GM20000 (cell line): ENCODE measurements around the gene AFF1.

Source experiments
- DNase-seq: peaks from one replicate; pipeline ENCODE4 v3.0.0; 2012; ENCODE audit warnings: low spot score
- TF ChIP-seq, protein P1 (sequence below): IDR thresholded peaks from 2 replicates; pipeline ENCODE4 v1.5.1; 2012; ENCODE audit warnings: mild to moderate bottlenecking, control low read depth; ENCODE audit errors: extremely low read depth, missing control alignments

The AFF1 gene

GRCh38 chr4:87044511-87045233, 109.9 kb downstream of the AFF1 start:
- DNase-seq = no peak
- TF ChIP-seq, protein P1, sequence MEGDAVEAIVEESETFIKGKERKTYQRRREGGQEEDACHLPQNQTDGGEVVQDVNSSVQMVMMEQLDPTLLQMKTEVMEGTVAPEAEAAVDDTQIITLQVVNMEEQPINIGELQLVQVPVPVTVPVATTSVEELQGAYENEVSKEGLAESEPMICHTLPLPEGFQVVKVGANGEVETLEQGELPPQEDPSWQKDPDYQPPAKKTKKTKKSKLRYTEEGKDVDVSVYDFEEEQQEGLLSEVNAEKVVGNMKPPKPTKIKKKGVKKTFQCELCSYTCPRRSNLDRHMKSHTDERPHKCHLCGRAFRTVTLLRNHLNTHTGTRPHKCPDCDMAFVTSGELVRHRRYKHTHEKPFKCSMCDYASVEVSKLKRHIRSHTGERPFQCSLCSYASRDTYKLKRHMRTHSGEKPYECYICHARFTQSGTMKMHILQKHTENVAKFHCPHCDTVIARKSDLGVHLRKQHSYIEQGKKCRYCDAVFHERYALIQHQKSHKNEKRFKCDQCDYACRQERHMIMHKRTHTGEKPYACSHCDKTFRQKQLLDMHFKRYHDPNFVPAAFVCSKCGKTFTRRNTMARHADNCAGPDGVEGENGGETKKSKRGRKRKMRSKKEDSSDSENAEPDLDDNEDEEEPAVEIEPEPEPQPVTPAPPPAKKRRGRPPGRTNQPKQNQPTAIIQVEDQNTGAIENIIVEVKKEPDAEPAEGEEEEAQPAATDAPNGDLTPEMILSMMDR = no peak

DNA sequence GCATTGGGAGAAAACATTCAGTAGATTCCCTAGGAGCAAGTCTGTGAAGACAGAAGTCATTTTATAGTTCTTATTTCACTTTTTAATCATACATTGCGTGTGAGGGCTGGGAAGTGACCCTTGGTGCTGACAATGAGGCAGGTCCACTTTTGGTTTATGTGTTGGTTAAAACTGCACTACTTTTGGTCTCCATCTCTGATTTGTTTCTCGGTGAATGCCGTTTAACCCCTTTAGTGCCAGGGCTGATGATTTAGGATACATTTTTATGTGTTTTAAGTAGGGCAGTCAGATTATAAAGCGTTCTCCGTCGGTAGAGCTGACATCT, 110.4 kb downstream of the AFF1 start:
- TF ChIP-seq, protein P1 = no peak
- DNase-seq = no peak

GRCh38 chr4:87045659-87046058, 110.8 kb downstream of the AFF1 start:
- TF ChIP-seq, protein P1 = no peak
- DNase-seq = no peak

DNA sequence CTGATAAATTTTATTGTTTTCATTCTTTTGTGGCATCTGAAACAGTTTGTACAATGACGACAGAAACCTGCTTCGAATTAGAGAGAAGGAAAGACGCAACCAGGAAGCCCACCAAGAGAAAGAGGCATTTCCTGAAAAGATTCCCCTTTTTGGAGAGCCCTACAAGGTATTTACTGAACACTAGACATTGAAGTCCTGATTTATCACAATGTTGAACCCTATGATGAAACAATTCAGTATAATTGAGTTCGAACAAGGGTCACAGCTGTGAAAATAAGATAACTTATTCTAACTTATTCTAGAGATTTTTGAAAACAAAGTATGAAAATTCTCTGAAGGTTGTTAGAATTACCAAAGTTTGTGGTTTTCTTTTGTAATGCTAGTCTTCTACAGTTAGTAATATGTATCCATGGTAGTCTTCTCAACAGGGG, 111.3 kb downstream of the AFF1 start:
- no peak for DNase-seq
- TF ChIP-seq, protein P1 = no peak

GRCh38 chr4:87047281-87047798, 112.5 kb downstream of the AFF1 start:
- no peak for DNase-seq
- TF ChIP-seq, protein P1 = no peak

- TF ChIP-seq, protein P1 = no peak
Measured at GRCh38 chr4:87049508-87049907, 114.7 kb downstream of the AFF1 start.

GRCh38 chr4:87050596-87050995, 115.8 kb downstream of the AFF1 start:
- DNase-seq = no peak

More at GRCh38 chr4:87049508-87049907, 114.7 kb downstream of the AFF1 start:
- no peak for DNase-seq

More at GRCh38 chr4:87050596-87050995, 115.8 kb downstream of the AFF1 start:
- TF ChIP-seq, protein P1 = no peak
